GM23338 (cell line): Measurements from ENCODE around the gene MFSD6. TPM values are rescaled to one million over a fixed set of nuclear protein-coding genes. Genes with fewer than 3 reads are reported as not detected.

Experiments used
- ATAC-seq: fragments of 200-7000 bp; cut with Tn5 transposase; 3 replicates; pipeline ENCODE4 v1.9.1; 2020
- DNase-seq: peaks from one replicate; pipeline ENCODE4 v3.0.0-alpha.2; 2015; ENCODE audit warnings: low spot score
- H2AFZ ChIP-seq: fragments of 200-600 bp; sonication (generic); 2 replicates; pipeline ENCODE4 v1.8.0; 2016; ENCODE audit warnings: antibody characterized with exemption, mild to moderate bottlenecking, moderate library complexity
- H3F3A ChIP-seq: fragments of 200-600 bp; sonication (generic); replicated peaks from 2 replicates; pipeline ENCODE4 v1.8.0; 2017; ENCODE audit warnings: antibody characterized with exemption, mixed run types, low read depth
- H3K27ac ChIP-seq: fragments of 200-600 bp; sonication (generic); 2 replicates; pipeline ENCODE4 v1.6.1; 2016; ENCODE audit warnings: low read depth
- H3K27me3 ChIP-seq: fragments of 200-600 bp; sonication (generic); 2 replicates; pipeline ENCODE4 v1.8.0; 2016; ENCODE audit warnings: mild to moderate bottlenecking, mixed run types, moderate library complexity; ENCODE audit not compliant: insufficient read depth
- H3K36me3 ChIP-seq: fragments of 200-600 bp; sonication (generic); 2 replicates; pipeline ENCODE4 v1.8.0; 2016; ENCODE audit warnings: mild to moderate bottlenecking; ENCODE audit not compliant: insufficient read depth
- H3K4me1 ChIP-seq: fragments of 200-600 bp; sonication (generic); 2 replicates; pipeline ENCODE4 v1.8.0; 2016; ENCODE audit warnings: mild to moderate bottlenecking, moderate library complexity; ENCODE audit not compliant: insufficient read depth
- H3K4me2 ChIP-seq: fragments of 200-600 bp; sonication (generic); 2 replicates; pipeline ENCODE4 v1.7.1; 2017; ENCODE audit warnings: mixed run types
- H3K4me3 ChIP-seq: fragments of 200-600 bp; sonication (generic); 2 replicates; pipeline ENCODE4 v1.6.1; 2016; ENCODE audit warnings: mixed run types
- H3K79me2 ChIP-seq: fragments of 200-600 bp; sonication (generic); replicated peaks from 2 replicates; pipeline ENCODE4 v1.8.0; 2017; ENCODE audit warnings: mild to moderate bottlenecking; ENCODE audit not compliant: insufficient read depth
- H3K9me2 ChIP-seq: fragments of 200-600 bp; sonication (generic); 2 replicates; pipeline ENCODE4 v1.8.0; 2017; ENCODE audit not compliant: insufficient read depth
- H4K20me1 ChIP-seq: fragments of 200-600 bp; sonication (generic); replicated peaks from 2 replicates; pipeline ENCODE4 v1.8.0; 2017; ENCODE audit warnings: mild to moderate bottlenecking; ENCODE audit not compliant: insufficient read depth
- H3K27ac Mint-ChIP-seq: 2 replicates; pipeline ENCODE4 v1.8.0; 2020; ENCODE audit warnings: inconsistent platforms, mild to moderate bottlenecking, moderate library complexity, mixed read lengths
- H3K27me3 Mint-ChIP-seq: 3 replicates; pipeline ENCODE4 v1.8.0; 2022; ENCODE audit warnings: low read depth, mild to moderate bottlenecking, moderate library complexity, mixed read lengths, inconsistent platforms; ENCODE audit not compliant: insufficient read depth, poor library complexity
- H3K36me3 Mint-ChIP-seq: 3 replicates; pipeline ENCODE4 v1.8.0; 2021; ENCODE audit warnings: low read depth, mild to moderate bottlenecking, inconsistent platforms, moderate library complexity, mixed read lengths
- H3K4me1 Mint-ChIP-seq: 3 replicates; pipeline ENCODE4 v1.8.0; 2020; ENCODE audit warnings: mild to moderate bottlenecking, inconsistent platforms, mixed read lengths
- H3K4me3 Mint-ChIP-seq: 3 replicates; pipeline ENCODE4 v1.8.0; 2021; ENCODE audit warnings: moderate library complexity, mild to moderate bottlenecking, inconsistent platforms, mixed read lengths
- H3K9me3 Mint-ChIP-seq: 3 replicates; pipeline ENCODE4 v1.8.0; 2020; ENCODE audit warnings: moderate library complexity, mild to moderate bottlenecking, inconsistent platforms, mixed read lengths
- CREB1 ChIP-seq: fragments of 250-450 bp; sonication (Bioruptor Pico); IDR thresholded peaks from 2 replicates; pipeline ENCODE4 v1.5.0; 2020; ENCODE audit warnings: low read depth, mild to moderate bottlenecking, moderate library complexity
- CTCF ChIP-seq, 2 experiments: fragments of 200-600 bp in 1 of 2; sonication (generic) in 1 of 2; conservative IDR thresholded peaks; 2 replicates each; pipeline versions ENCODE4 v1.5.1 to v1.6.1; 2016 to 2017; ENCODE audit warnings: antibody characterized with exemption in 2 of 2, low read depth in 2 of 2, mild to moderate bottlenecking in 2 of 2, moderate library complexity in 1 of 2
- ETS1 ChIP-seq: IDR thresholded peaks from 2 replicates; pipeline ENCODE4 v1.6.1; 2016; ENCODE audit warnings: antibody characterized with exemption
- EZH2 ChIP-seq: fragments of 200-600 bp; sonication (generic); IDR thresholded peaks from one replicate; pipeline ENCODE4 v1.8.0; 2017; ENCODE audit warnings: antibody characterized with exemption, mild to moderate bottlenecking, low read depth; ENCODE audit not compliant: unreplicated experiment
- EZH2phosphoT487 ChIP-seq: fragments of 200-600 bp; sonication (generic); IDR thresholded peaks from one replicate; pipeline ENCODE4 v1.8.1; 2018; ENCODE audit warnings: antibody characterized with exemption; ENCODE audit not compliant: unreplicated experiment
- JUNB ChIP-seq: IDR thresholded peaks from one replicate; pipeline ENCODE4 v1.6.1; 2016; ENCODE audit warnings: antibody characterized with exemption; ENCODE audit not compliant: unreplicated experiment
- NANOG ChIP-seq: IDR thresholded peaks from 2 replicates; pipeline ENCODE4 v1.6.1; 2016; ENCODE audit warnings: antibody characterized with exemption, borderline replicate concordance
- POLR2AphosphoS5 ChIP-seq: IDR thresholded peaks from 2 replicates; pipeline ENCODE4 v1.6.1; 2016; ENCODE audit warnings: antibody characterized with exemption, low read depth
- REST ChIP-seq: IDR thresholded peaks from one replicate; pipeline ENCODE4 v1.6.1; 2018; ENCODE audit warnings: antibody characterized with exemption; ENCODE audit not compliant: unreplicated experiment
- STAT1 ChIP-seq: IDR thresholded peaks from one replicate; pipeline ENCODE4 v1.6.1; 2016; ENCODE audit warnings: antibody characterized with exemption; ENCODE audit not compliant: unreplicated experiment
- ZNF114 ChIP-seq: fragments of 250-450 bp; sonication (Bioruptor Pico); IDR thresholded peaks from 2 replicates; pipeline ENCODE4 v1.5.0; 2020; ENCODE audit warnings: mild to moderate bottlenecking, moderate library complexity
- ZNF462 ChIP-seq: fragments of 250-450 bp; sonication (Bioruptor Pico); IDR thresholded peaks from 2 replicates; pipeline ENCODE4 v1.5.0; 2020; ENCODE audit warnings: mild to moderate bottlenecking, moderate library complexity
- polyA plus RNA-seq: library from polyadenylated mRNA; unstranded; fragments of >200 nt; fragmentation: Nextera tagmentation; extraction: Ambion mirVana; gene quantifications from 2 replicates; pipeline ENCODE4 v1.2.1, GENCODE V29; 2016
- total RNA-seq: library from RNA; depleted of rRNA; stranded (reverse); fragments of >200 nt; shearing (Covaris generic); gene quantifications from 2 replicates; pipeline ENCODE4 v1.2.3, GENCODE V29; 2014

The MFSD6 gene
- total and polyA plus RNA-seq, 2 experiments from 2014 or later, result 2.3 to 9.6 TPM

GRCh38 chr2:190500054-190500502 is 91.9 kb downstream of the MFSD6 start (continued):
- no peak for TF ChIP-seq ETS1

GRCh38 chr2:190501231-190501630 is 93.1 kb downstream of the MFSD6 start:
- no peak overlapping the region; the same call in 1 of the 2 replicates for H3K27ac Mint-ChIP-seq
- H3K4me3 ChIP-seq, result no peak overlapping the region
- no peak for ATAC-seq
- TF ChIP-seq CTCF (conservative IDR thresholded peaks at IDR 0.05; ENCODE audit: low read depth in 2 of 2) (no peak), ZNF462 (no peak), REST (no peak), CREB1 (CRISPR knock-in tag) (no peak), EZH2 (no peak), ETS1 (no peak), POLR2AphosphoS5 (no peak), STAT1 (no peak), ZNF114 (CRISPR knock-in tag) (no peak), JUNB (no peak), EZH2phosphoT487 (no peak), NANOG (no peak)

More at GRCh38 chr2:190501231-190501630, 93.1 kb downstream of the MFSD6 start:
- Histone ChIP-seq H3F3A (no peaks in the 10 kb centered on the region), H3K79me2 (no peaks in the 10 kb centered on the region), H4K20me1 (no peaks in the 10 kb centered on the region), H3K4me1 (peaks cover 10% of the 10 kb centered on the region), H3K27me3 (no peaks in the 10 kb centered on the region), H3K4me2 (no peak overlapping the region), H3K9me2 (no peaks in the 10 kb centered on the region), H3K36me3 (no peaks in the 10 kb centered on the region), H3K27ac (no peak overlapping the region), H2AFZ (no peak overlapping the region)
- Mint-ChIP-seq H3K4me1 (peaks cover 19% of the 10 kb centered on the region), H3K9me3 (no peaks in the 10 kb centered on the region), H3K27me3 (no peaks in the 10 kb centered on the region), H3K36me3 (no peaks in the 10 kb centered on the region), H3K4me3 (no peak overlapping the region)
- no peak for DNase-seq
